Keratinocyte (primary cell): ENCODE measurements around the gene DOCK1.

Experiments
- CTCF ChIP-seq, 3 experiments: IDR thresholded peaks in 1 of 3; conservative IDR thresholded peaks in 1 of 3; optimal IDR thresholded peaks in 1 of 3; 2 replicates in 2 of 3; 3 replicates in 1 of 3; pipeline versions ENCODE3 to v1.5.1; 2011; ENCODE audit warnings: low read length in 3 of 3, mild to moderate bottlenecking in 3 of 3, moderate library complexity in 2 of 3, control low read depth in 1 of 3, inconsistent platforms in 1 of 3; ENCODE audit not compliant: insufficient read depth in 2 of 3; ENCODE audit errors: extremely low read depth in 1 of 3
- EZH2 ChIP-seq: IDR thresholded peaks from one replicate; pipeline ENCODE4 v1.6.1; 2012; ENCODE audit warnings: inconsistent platforms, mild to moderate bottlenecking, low read length, moderate library complexity

- TF ChIP-seq CTCF (optimal IDR thresholded peaks at IDR 0.05 in 1 of 3, IDR thresholded peaks at IDR 0.05 in 1 of 3, conservative IDR thresholded peaks at IDR 0.05 in 1 of 3; ENCODE audit: extremely low read depth in 1 of 3, insufficient read depth in 2 of 3, low read length in 3 of 3) = no peak
- TF ChIP-seq EZH2 = no peak
Observed at GRCh38 chr10:127162841-127163240, 257.6 kb downstream of the DOCK1 start.
